Activated CD4-positive, alpha-beta memory T cell treated with anti-CD3 and anti-CD28 coated beads for 36 hours (primary cell): ENCODE results near the gene SLC17A4. TPM values are rescaled to one million over a fixed set of nuclear protein-coding genes. Genes with fewer than 3 reads are reported as not detected.

Source experiments
- total RNA-seq, 2 experiments: library from RNA; stranded (reverse); gene quantifications; one replicate each; pipeline ENCODE4 v1.2.3, GENCODE V29; 2021

SLC17A4 gene
- total RNA-seq, 2 experiments from 2014 or later: not detected

Other genes with a start within 250 kb of the SLC17A4 start
- not detected for gene SCGN, start 102.5 kb upstream of the SLC17A4 start, total RNA-seq
- not detected for gene SLC17A1, start 77.3 kb downstream of the SLC17A4 start, total RNA-seq
- gene SLC17A3, start 119.5 kb downstream of the SLC17A4 start, total RNA-seq: under 1 TPM in 1 of 2 experiments, not detected in 1; 0.43 TPM
- gene SLC17A2, start 175.9 kb downstream of the SLC17A4 start, total RNA-seq: not detected
- gene TRIM38, start 208.1 kb downstream of the SLC17A4 start, total RNA-seq: 10 to 100 TPM; 29.5 to 30.8 TPM